ENCODE results near the gene UBE2Z.
"Not testable (repeated sequence)": the region's sequence is repeated elsewhere in the genome, so short reads cannot be mapped to it uniquely, and the experiment has no call there.

The UBE2Z gene

DNA sequence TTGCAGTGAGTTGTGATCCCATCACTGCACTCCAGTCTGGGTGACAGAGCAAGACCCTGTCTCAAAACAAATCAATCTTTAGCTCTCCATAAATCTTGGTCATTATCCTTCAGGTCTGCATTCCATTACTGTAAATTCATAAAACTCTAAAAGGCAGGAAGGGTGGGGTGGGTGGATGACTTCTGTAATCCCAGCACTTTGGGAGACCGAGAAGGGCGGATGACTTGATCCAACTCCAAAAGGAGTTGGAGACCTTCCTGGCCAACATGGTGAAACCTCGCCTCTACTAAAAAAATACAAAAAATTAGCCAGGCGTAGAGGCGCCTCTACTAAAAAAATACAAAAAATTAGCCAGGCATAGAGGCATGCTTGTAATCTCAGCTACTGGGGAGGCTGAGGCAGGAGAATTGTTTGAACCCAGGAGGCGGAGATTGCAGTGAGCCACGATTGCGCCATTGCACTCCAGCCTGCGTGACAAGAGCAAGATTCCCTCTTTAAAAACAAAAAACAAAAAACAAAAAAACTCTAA is 2.2 kb upstream of the UBE2Z start:
- DNase-seq: no peak

DNA sequence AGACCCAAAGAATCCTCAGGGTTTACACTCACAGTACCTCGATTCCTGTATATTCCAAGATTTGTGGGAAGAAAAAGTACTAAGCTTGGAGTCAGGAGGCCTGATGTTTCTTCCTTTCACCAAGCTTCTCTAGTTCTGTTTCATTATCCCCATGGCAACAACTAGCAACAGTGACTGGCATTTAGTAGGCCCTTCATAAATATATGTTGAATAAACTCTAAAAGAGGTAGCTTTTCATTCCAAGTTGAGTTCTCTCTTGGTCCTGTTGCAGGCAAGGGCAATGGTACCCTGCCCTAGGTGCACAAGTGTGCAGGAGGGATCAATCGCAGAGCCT is 527 bp upstream of the UBE2Z start:
- no peak for DNase-seq

DNA sequence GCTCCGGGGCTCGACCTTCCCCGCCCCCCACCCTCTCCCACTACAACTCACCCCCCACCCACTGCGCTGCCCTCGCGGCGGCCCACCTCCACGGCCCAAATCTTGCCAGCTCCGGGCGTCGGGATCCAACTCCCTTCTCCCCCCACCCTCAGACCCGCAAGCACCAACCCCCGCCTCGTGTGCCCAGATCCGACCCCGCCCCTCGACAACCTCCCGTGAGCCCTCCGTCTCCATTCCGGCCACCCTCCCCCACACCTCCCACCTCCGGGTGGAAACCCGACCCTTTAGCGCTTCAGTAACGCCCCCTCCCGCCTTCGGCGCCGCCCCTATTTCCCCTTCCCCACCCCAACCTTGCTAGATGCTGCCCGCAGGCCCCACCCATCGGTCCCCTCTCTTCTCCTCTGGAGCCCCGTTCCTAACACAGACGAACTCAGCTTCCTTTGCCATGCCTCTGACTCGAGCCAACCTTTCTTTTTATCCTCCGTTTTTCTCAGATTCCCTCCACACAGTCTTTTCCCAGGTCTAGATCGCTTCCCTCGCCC is 717 bp downstream of the UBE2Z start:
- DNase-seq: peak; percentile 87 to 91

DNA sequence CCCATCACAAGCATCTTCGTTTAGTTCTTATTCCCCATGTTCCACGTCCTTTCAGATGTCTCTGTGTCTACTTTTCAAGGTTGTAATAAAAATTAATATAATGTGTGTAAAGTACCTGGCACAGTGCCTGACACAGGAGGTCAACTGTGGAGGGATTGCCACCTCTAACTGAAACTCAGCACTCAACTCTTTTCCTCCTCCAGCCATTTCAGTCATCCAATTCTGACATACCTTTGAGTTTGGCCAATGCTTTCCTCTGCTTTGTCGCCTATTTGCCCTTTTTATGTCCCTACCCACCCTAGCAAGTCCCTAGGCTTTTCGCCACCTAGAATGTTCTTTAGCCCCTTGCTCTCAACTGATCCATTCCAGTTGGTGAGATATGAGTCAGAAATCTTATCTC is 1.6 kb downstream of the UBE2Z start:
- DNase-seq: no peak

DNA sequence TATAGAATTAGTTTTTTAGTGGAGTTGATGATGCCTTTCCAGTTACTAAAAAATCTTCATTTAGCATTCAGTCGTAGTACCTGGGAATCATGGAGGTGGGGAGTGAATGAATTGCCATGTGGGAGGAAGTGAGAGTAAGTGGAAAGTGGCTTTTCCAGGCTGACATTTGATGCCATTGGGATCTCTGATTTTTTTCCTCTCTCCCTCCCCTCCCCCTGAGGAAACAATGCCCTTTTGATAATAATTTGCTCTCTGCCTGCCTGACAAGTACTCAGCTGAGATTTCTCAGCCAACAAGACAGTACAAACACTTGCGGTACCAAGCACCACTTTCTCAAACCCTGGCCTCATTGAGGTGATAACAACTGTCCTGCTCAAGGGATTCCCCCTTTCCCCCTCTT is 2.2 kb downstream of the UBE2Z start:
- DNase-seq: no peak

DNA sequence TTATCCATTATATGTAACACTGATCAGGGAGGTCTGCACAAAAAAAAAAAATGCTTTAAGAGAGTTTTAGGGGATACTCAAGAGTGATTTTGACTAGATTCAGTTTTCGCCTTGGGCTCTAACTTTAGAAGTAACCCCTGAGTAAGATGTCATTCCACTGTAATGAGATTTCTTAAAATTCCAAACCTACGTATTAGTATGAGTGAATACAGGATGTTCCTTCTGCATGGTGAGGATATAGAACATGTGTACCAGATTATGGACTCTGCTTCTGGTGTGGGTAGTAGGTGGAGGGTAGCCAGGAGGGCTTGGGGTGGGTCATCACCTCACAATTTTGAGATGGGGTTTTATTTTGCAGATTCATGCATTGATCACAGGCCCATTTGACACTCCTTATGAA is 4.3 kb downstream of the UBE2Z start:
- DNase-seq: no peak

DNA sequence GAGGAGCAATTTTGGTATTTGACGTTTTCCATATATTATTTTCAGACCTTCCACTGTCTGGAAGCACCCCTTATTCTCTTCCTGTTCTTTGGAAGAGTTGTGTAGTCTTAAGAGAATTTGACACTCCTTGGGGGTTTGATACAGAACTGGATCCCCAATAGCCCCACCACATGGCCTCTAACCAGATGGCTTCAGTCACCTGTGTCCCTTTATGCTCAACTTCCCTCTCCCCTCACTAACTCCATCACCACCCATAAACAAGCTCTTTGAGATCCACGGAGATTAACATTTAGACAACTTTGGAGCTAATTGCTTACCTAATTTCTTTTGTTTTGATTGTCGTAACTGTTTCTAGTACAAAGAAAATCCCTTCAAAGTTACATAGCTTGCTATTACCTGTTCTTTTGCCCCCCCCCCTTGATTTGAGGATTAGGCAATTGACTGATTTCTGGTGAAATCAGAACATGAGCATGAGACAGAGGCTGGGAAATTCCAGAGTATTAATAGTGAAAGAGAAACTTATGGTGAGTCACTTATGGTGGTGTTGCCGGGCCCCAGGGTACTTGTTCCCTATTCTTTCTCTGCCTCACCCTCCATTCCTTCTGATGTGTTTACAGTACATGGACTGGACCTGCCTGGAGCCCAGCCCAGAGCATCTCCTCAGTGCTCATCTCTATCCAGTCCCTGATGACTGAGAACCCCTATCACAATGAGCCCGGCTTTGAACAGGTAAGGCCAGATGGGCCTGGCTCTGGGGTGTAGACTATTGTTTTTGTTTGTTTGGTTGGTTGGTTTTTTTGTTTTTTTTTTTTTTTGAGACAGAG is 7.5 kb downstream of the UBE2Z start:
- peak; percentile 54 to 70 for DNase-seq

DNA sequence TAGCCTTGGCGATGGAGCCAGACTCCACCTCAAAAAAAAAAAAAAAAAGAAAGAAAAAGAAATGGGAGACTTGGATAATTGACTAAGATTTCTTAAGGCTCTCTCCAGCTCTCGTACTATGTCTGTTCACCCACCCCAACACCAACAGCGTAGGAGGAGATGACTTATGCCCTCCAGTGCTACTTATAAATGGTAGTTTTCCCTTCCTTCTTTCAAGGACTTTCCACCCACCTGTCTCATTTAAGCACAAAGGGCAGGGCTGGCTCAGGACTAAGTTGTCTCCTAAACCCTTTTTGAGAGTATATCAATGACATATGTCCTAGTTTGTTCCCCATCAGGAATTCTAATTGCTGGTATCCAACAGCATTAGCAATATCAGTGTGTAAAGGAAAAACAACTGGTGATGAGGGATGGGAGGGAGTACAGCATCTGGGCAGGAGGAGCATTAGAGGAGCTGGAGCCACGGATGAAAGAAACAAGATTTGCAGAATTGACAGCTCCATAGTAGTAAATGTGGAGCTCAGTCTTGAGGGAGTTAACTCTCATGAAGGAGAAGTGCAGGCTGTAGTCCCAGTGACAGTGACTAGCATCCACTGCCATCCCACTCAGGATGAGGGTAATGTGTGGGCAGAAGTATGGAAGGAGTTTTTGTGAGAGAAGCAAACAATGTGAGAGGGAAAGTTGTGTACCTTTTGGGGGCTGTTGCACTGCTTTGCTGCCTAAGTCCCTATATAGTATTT is 17.2 kb downstream of the UBE2Z start:
- no peak for DNase-seq

DNA sequence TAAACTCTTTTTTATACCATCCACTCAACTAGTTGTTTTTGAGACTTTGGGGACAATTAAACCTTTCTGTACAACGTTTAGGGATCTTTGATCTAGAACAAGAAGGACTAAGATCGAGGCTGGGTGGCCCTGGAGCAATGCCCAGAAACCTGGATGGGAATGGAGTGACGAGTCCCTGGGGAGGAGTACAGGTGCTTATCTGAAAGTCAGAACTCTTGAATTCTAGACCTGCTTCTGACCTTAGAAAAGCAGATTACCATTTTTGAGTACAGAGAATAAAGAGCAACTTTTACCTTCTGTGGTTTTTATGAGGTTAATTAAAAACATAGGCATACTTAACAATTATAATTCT is 17.8 kb downstream of the UBE2Z start:
- DNase-seq: no peak

DNA sequence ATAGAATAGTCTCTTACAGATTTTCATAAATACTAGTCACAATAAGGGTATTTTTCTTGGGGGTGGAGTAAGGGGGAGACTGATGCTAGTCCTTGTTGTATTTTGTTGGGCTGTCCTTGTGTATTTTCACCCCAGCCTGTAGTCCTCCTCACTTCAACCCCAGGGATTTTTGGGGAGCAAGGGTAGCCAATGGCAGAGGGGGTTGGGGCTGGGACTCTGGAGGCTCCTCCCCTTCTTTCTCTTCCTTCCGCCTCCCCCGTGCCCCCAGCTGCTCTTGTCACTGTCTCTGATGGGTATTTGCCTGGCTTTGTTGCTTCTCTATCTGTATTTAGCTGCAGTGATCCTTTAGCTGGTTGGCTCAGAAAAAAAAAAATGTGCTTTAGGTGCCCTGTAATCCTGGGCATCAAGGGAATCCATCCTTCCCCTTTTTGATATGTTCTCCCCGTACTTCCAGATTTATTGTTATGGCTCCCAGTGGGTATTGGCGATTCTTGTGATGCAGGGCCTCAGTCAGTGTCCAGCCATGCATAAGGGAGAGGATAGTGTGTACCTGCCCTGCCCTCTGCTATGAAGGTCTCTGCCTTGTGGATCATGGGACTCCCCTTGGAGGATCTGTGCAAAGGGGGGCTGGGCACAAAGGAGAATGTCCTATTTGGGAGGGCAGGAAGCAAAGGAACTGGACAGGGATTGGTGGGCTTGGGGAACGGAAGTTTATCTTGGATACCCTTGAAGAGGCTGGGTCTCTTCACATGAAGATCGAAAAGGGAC is 20.0 kb downstream of the UBE2Z start:
- no peak for DNase-seq

DNA sequence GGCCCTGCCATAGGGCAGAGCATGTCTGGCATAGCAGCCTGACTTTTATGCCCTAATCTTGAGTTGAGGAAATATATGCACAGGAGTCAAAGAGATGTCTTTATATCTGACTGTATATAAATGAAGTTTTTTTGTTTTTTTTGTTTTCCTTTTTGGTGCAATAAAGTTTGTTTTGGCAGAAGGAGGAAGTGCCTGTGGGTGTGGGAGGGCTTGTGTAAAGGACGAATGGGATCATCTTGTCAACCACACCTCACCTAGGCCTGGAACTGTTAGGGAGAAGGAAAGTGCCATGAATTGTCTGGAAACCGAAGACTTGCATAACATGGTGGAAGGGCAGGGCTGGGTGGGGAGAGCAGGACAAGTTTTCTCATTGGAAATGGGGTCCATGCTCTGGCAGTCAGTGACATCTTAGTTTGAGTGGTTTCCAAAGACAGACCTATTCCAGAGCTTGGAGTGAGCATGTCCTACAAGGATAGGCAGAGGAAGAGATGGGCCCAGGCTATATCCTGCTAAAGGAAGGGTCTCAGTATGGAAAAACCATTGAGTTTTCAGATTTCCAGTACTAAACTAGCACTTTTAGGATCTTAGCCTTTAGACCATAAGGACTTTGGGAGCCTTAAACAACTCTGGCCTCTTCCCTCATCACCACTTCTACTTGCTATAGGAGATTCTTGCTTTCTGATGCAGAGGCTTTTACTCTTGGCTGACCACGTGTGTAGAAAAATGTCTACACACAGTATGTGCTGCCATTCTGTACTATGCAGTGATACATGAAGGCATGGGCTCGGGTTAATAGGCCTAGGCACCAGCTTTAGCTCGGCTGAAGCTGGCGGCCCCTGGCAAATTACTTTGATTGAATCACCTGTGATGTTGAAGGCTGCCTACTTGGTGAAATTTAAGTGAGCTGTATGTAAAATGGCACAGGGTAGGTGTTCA is 20.9 kb downstream of the UBE2Z start:
- DNase-seq: no peak

DNA sequence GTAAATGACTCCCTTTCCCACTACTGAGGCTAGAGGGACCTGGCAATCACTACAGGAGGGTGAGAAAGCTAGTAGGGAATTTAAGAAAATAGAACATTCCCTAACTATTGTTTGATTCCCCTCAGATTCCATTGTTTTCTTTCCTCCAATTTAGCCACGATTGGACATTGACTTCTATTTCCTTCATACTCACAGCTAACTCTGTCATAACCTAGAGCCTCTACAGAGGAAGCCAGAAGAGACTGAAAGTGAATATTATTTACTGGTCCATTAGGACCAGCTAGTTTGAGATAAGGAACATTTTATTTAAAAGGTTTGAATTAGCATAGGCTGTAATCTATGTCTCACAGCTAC is 21.6 kb downstream of the UBE2Z start:
- no peak for DNase-seq

DNA sequence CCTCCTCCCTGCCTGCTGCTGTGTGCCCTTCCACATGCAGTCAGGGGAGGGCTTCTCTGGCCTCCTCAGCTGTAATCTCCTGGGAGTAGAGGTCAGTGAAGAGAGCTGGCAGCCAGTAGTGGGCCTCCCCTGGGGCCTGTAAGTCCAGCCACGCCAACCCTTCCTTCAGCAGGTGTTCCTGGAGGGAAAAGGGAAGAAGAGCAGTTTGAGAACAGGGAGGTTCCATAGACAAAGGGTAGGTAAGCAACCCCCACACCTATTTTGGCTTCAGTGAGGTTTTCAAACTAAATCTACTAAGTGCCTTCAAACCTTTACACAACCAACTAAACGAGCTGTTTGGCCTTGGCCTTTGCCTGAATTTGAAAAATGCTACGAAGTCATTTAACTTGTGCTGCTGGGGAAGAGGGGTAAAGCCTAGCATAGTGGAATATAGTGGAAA is 22.2 kb downstream of the UBE2Z start:
- DNase-seq: no peak

DNA sequence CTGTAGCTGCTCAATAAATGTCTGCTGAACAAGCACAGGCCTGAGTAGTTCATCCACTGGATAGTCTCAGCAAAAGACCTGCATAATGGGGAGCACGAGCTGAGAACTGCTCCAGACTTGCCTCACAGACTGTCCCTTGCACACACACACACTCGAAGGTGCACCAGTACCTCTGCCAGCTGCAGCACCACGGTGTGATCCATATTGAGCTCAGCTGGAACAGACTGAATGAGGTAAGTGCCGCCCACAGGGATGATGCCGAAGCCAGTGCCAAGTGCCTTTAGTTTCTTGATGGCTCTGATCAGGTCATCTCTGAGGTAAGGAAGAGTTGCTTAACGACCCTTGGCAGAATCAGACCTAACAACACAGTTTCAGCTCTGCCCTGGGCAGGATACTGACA is 24.8 kb downstream of the UBE2Z start:
- DNase-seq: no peak

DNA sequence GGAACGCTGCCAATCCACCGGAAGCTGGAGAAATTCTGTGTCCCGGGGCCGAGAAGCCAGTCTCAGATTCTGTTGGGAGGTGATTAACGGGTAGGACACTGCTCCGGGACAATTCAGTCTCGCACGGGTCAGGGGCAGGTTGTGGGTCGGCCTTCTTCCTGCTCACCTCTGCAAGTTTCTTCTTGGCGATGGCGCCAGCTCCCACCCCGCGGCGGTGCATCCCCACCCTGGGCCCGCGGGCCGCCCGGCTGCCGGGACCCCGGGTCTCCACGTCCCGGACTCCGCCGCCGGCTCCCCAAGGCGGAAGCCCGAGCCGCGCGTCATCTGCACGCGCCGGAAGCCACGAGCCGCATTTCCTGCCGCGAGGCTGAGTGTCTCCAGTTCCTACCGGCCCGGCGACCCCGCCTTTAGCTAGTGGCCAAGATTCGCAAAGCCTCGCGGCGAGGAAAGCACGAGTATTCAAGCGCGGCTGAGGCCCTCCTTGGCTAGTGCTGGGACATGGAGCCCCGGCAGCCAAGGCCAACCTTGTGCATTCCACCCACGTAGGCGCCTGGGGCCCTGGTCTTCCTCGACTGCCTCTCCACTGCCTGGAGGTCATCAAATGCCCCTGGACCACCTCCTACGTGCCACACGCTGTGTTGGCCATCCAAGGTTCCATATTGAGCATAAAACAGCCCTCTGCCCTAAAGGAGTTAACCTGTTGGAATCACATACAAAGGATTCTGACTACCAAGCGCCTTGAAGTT is 36.5 kb downstream of the UBE2Z start, which contains the start of gene SNF8:
TSS of gene SNF8 (minus strand) at position 328 of the 746 bp plus-strand sequence. CDS start at position 220, 108 bp downstream.
- DNase-seq: peak; percentile 89 to 91

DNA sequence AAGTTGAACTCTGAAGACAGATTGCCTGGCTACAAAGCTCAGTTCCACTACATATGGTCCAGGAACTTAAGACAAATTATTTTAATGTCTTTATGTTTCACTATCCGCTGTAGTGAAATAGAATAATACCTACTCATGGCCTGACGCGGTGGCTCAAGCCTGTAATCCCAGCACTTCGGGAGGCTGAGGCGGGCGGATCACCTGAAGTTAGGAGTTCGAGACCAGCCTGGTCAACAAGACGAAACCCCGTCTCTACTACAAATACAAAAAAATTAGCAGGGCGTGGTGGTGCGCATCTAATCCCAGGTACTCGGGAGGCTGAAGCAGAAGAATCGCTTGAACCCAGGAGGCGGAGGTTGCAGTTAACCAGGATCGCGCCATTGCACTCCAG is 37.0 kb downstream of the UBE2Z start:
- DNase-seq: not testable (repeated sequence)

DNA sequence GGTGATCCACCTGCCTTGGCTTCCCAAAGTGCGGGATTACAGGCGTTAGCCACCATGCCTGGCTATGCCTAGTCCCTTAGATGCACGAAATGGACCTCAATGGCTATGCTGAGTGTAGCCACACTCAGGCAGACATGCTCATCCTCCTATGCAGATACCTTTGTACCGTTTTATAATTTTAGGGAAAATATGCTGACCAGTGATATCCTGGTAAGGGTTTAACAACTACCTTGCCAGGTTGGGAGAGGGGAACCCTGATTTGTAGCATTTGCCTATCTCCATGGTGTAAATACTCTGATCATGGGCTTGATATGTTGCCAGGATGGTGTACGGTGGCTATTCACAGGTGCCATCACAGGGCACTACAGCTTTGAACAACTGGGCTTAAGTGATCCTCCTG is 43.4 kb downstream of the UBE2Z start:
- DNase-seq: no peak

DNA sequence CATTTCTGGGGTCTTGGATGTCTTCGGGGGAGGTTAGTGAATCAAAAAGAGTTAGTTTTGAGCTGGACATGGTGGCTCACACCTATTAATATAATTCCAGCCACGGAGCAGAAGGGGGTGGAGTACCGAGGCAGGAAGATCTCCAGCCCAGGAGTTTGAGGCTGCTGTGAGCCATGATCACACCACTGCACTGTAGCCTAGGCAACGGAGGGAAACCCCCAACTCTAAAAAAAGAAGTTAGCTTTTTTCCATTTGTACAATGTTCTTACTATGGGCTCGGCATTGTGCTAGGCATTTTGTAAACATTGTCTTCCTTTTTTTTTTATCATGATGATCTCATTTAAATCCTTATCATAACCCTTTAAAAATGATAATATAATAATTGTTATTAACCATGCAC is 44.7 kb downstream of the UBE2Z start:
- DNase-seq: no peak

DNA sequence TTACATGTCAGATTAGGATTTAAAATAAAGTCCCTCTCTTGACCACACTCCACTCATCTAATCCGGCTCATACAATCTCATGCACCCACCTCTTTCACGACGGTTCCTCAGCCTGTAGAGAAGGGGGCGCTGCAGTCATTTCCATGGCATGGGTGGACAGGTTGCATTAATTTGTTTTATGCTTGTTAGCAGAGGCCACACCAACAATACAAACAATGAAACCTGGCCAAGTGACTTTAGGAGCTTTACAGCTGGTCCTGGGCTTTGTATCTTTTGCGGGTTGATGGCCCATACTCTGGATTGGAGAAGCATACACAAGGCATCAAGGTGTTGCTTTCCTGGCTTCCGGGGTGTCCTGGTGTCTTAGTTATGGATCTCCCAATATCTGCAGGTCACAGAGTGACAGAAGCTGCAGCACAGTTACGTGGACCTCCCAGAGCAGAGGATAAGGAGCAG is 46.1 kb downstream of the UBE2Z start:
- no peak for DNase-seq

DNA sequence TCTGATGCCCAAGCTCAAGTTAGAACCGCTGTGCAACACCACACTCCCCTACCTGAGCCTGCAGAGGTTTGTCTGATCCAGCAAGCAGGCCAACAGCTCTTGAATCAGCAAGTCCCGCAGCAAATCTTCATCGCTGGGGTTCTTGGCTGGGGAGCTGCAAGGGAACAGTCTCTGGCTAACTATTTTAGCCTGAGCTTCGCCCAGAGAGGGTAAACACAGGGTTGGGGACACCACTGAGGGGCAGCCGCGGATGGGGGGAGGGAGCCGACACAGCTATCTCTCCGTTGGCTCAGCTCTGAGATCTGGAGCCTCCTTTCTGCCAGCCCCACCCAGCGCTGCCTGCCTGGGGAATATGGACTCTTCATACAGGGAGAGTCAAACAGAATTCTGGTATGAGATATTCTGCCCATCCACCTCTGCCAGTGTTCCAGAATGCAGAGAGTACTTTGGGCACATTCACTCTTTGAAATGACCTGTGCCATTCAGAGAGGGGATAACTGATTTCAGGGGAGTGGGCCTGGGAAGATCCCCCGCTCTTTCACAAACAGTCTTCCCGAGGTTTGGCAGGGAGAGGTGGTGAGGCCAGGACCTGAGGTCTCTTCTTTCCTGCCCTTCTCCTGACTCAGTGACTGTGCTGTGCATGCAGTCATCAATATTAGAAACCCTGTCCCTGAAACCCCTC is 52.8 kb downstream of the UBE2Z start:
- no peak for DNase-seq

Data from CD4-positive, alpha-beta T cell treated with Interferon alpha-2 for 1 hour (primary cell).